Retinal pigment epithelial cell (primary cell): ENCODE results near the gene KMO.

Experiments used
- DNase-seq: peaks from one replicate; pipeline ENCODE4 v3.0.0-alpha.2; 2010; ENCODE audit warnings: low read depth
- H3K4me3 ChIP-seq: 2 replicates; pipeline ENCODE4 v1.5.1; 2011; ENCODE audit warnings: mild to moderate bottlenecking, low read length, control low read depth, moderate library complexity
- CTCF ChIP-seq: conservative IDR thresholded peaks from 2 replicates; pipeline ENCODE4 v1.5.1; 2011; ENCODE audit warnings: low read depth, low read length, control low read depth, inconsistent platforms

The KMO gene

GRCh38 chr1:241645199-241645598 is 113.0 kb downstream of the KMO start:
- no peak overlapping the region for H3K4me3 ChIP-seq
- DNase-seq = no peak

More at GRCh38 chr1:241645199-241645598, 113.0 kb downstream of the KMO start:
- TF ChIP-seq CTCF = no peak
